Astrocyte (in vitro differentiated cells and primary cell): Measurements from ENCODE around the gene ATP6V1B1.
A peak's percentile ranks its signal among the peaks of the same experiment; 100 is the strongest.

ENCODE experiments used
- EZH2 ChIP-seq: IDR thresholded peaks from 2 replicates; pipeline ENCODE4 v1.6.1; 2012; ENCODE audit warnings: mild to moderate bottlenecking, low read length, inconsistent platforms; ENCODE audit not compliant: insufficient read depth
- TF ChIP-seq, protein P1 (sequence below): IDR thresholded peaks from 2 replicates; pipeline ENCODE4 v1.5.1; 2011; ENCODE audit warnings: low read depth, mild to moderate bottlenecking, inconsistent platforms, low read length, moderate library complexity; ENCODE audit not compliant: insufficient read depth

GRCh38 chr2:70888366-70888922 is 47.3 kb upstream of the ATP6V1B1 start:
- peak; percentile 31 for TF ChIP-seq EZH2
- TF ChIP-seq, protein P1, sequence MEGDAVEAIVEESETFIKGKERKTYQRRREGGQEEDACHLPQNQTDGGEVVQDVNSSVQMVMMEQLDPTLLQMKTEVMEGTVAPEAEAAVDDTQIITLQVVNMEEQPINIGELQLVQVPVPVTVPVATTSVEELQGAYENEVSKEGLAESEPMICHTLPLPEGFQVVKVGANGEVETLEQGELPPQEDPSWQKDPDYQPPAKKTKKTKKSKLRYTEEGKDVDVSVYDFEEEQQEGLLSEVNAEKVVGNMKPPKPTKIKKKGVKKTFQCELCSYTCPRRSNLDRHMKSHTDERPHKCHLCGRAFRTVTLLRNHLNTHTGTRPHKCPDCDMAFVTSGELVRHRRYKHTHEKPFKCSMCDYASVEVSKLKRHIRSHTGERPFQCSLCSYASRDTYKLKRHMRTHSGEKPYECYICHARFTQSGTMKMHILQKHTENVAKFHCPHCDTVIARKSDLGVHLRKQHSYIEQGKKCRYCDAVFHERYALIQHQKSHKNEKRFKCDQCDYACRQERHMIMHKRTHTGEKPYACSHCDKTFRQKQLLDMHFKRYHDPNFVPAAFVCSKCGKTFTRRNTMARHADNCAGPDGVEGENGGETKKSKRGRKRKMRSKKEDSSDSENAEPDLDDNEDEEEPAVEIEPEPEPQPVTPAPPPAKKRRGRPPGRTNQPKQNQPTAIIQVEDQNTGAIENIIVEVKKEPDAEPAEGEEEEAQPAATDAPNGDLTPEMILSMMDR, result no peak
